A673 (cell line): ENCODE results near the gene CCSAP. TPM values are rescaled to one million over a fixed set of nuclear protein-coding genes. Genes with fewer than 3 reads are reported as not detected.

ENCODE experiments used
- BruUV-seq: library from RNA; stranded (reverse); fragments of 400-500 nt; replicated peaks from 2 replicates; lab custom pipeline; 2021; lab: Mats Ljungman, UMichigan
- CTCF ChIA-PET: fragments of 300-600 bp; sonication (Branson Sonifier 250); formaldehyde crosslinking; loops from one replicate; lab custom pipeline; 2022; ENCODE audit warnings: antibody characterized with exemption; lab: Charles Lee
- POLR2A ChIA-PET: fragments of 300-600 bp; sonication (Branson Sonifier 250); formaldehyde crosslinking; loops from one replicate; lab custom pipeline; 2022; ENCODE audit warnings: antibody characterized with exemption; ENCODE audit not compliant: low non-redundant PET; lab: Charles Lee
- DNase-seq: peaks from one replicate; pipeline ENCODE4 v3.0.0-alpha.2; 2015; ENCODE audit warnings: low spot score
- H3K27ac ChIP-seq: fragments of 200-600 bp; sonication (generic); 2 replicates; pipeline ENCODE4 v1.5.1; 2016; ENCODE audit warnings: mixed run types, low read depth, mild to moderate bottlenecking, mixed read lengths, antibody characterized with exemption, low read length; ENCODE audit not compliant: poor library complexity, severe bottlenecking
- H3K27me3 ChIP-seq: fragments of 200-600 bp; sonication (generic); replicated peaks from 2 replicates; pipeline ENCODE4 v1.6.1; 2017; ENCODE audit warnings: mixed run types, low read depth, mild to moderate bottlenecking, mixed read lengths, antibody characterized with exemption, low read length; ENCODE audit not compliant: insufficient read depth, poor library complexity
- H3K36me3 ChIP-seq: fragments of 200-600 bp; sonication (generic); 2 replicates; pipeline ENCODE4 v1.6.1; 2016; ENCODE audit warnings: mixed run types, mild to moderate bottlenecking, mixed read lengths, antibody characterized with exemption, low read length; ENCODE audit not compliant: insufficient read depth, poor library complexity, severe bottlenecking
- H3K4me1 ChIP-seq: fragments of 200-600 bp; sonication (generic); 2 replicates; pipeline ENCODE4 v1.6.1; 2017; ENCODE audit warnings: mixed run types, mild to moderate bottlenecking, mixed read lengths, antibody characterized with exemption, low read length; ENCODE audit not compliant: insufficient read depth, poor library complexity, severe bottlenecking
- H3K4me3 ChIP-seq: fragments of 200-600 bp; sonication (generic); 2 replicates; pipeline ENCODE4 v1.5.1; 2016; ENCODE audit warnings: low read depth, mixed run types, mild to moderate bottlenecking, mixed read lengths, low read length; ENCODE audit not compliant: poor library complexity, severe bottlenecking
- H3K9me3 ChIP-seq: fragments of 200-600 bp; sonication (generic); 2 replicates; pipeline ENCODE4 v1.6.1; 2016; ENCODE audit warnings: mixed run types, low read depth, mild to moderate bottlenecking, mixed read lengths, antibody characterized with exemption, low read length; ENCODE audit not compliant: poor library complexity, severe bottlenecking
- CTCF ChIP-seq: fragments of 300-800, 200-600 bp; sonication (generic); conservative IDR thresholded peaks from 2 replicates; pipeline ENCODE4 v1.5.1; 2017; ENCODE audit warnings: low read depth, mild to moderate bottlenecking, antibody characterized with exemption, low read length, moderate library complexity, mixed read lengths
- EZH2 ChIP-seq: fragments of 200-600 bp; sonication (generic); IDR thresholded peaks from 2 replicates; pipeline ENCODE4 v1.6.1; 2017; ENCODE audit warnings: borderline replicate concordance, low read depth, mild to moderate bottlenecking, mixed read lengths, antibody characterized with exemption, low read length; ENCODE audit not compliant: poor library complexity, severe bottlenecking
- intact Hi-C: fragments of 100-400 bp; cut with micrococcal nuclease; formaldehyde crosslinking; loops from one replicate; pipeline ENCODE4 v1.10.0; 2022; ENCODE audit not compliant: unreplicated experiment
- total RNA-seq: library from RNA; stranded (reverse); gene quantifications from 2 replicates; pipeline ENCODE4 v1.2.3, GENCODE V29; 2021

CCSAP gene
- total RNA-seq, 1 experiment from 2014 or later: 11.7 TPM

GRCh38 chr1:229352975-229353374 is 10.1 kb upstream of the CCSAP start:
- ChIA-PET POLR2A (no interaction called here), CTCF (no interaction called here)
- intact Hi-C loops: no loop called here
- Histone ChIP-seq H3K27ac (no peak overlapping the region), H3K9me3 (peaks cover 12% of the 10 kb centered on the region), H3K4me1 (no peaks in the 10 kb centered on the region), H3K4me3 (no peak overlapping the region), H3K27me3 (peaks cover 24% of the 10 kb centered on the region), H3K36me3 (no peaks in the 10 kb centered on the region)
- no TSS peak for BruUV-seq
- no peak for DNase-seq
- TF ChIP-seq EZH2: no peak
- TF ChIP-seq CTCF: no peak

GRCh38 chr1:229349463-229350385 is 6.9 kb upstream of the CCSAP start:
- peaks cover 11% of the 10 kb centered on the region for H3K9me3 ChIP-seq
- CTCF ChIA-PET: no interaction called here
- POLR2A ChIA-PET: no interaction called here
- no peak overlapping the region for H3K27ac ChIP-seq
- H3K4me1 ChIP-seq: no peaks in the 10 kb centered on the region
- no peak for DNase-seq
- BruUV-seq: no TSS peak
- no peaks in the 10 kb centered on the region for H3K36me3 ChIP-seq
- intact Hi-C loops: no loop called here
- TF ChIP-seq EZH2: no peak
- no peak for TF ChIP-seq CTCF
- no peak overlapping the region for H3K4me3 ChIP-seq
- peaks cover 18% of the 10 kb centered on the region for H3K27me3 ChIP-seq

- Histone ChIP-seq H3K27me3 (peaks cover 9% of the 10 kb centered on the region), H3K9me3 (no peaks in the 10 kb centered on the region), H3K4me3 (no peak overlapping the region), H3K36me3 (no peaks in the 10 kb centered on the region), H3K27ac (no peak overlapping the region), H3K4me1 (no peaks in the 10 kb centered on the region)
- no peak for DNase-seq
- no peak for TF ChIP-seq EZH2
- TF ChIP-seq CTCF: no peak
- no TSS peak for BruUV-seq
- intact Hi-C loops: no loop called here
- CTCF ChIA-PET: no interaction called here
- POLR2A ChIA-PET: no interaction called here
Measured at GRCh38 chr1:229347528-229347927, 4.7 kb upstream of the CCSAP start.
